CD14-positive monocyte (primary cell): ENCODE results near the gene C9orf152. TPM values are rescaled to one million over a fixed set of nuclear protein-coding genes. Genes with fewer than 3 reads are reported as not detected.

ENCODE experiments used
- DNase-seq, 3 donors: peaks; one replicate each; pipeline ENCODE4 v3.0.0-alpha.2; 2011 to 2022
- H2AFZ ChIP-seq: 2 replicates; pipeline ENCODE4 v1.6.0; 2012; ENCODE audit warnings: mild to moderate bottlenecking, low read depth, low read length, inconsistent platforms; ENCODE audit not compliant: insufficient read depth, poor library complexity, severe bottlenecking
- H3K27ac ChIP-seq, 2 donors: 1 replicate in 1 of 2; 2 replicates in 1 of 2; pipeline ENCODE4 v1.5.1; 2012 to 2013; ENCODE audit warnings: low read length in 2 of 2, control low read depth in 1 of 2, inconsistent platforms in 1 of 2, low read depth in 1 of 2, mild to moderate bottlenecking in 1 of 2
- H3K27me3 ChIP-seq, 2 donors: one replicate each; pipeline versions ENCODE4 v1.6.0 to v1.6.1; 2011 to 2013; ENCODE audit warnings: low read length in 2 of 2; ENCODE audit not compliant: control insufficient read depth in 2 of 2, insufficient read depth in 2 of 2
- H3K36me3 ChIP-seq, 2 donors: replicated peaks in 1 of 2; 1 replicate in 1 of 2; 2 replicates in 1 of 2; pipeline versions ENCODE4 v1.5.1 to v1.6.1; 2012 to 2013; ENCODE audit warnings: low read length in 2 of 2, control low read depth in 1 of 2, inconsistent platforms in 1 of 2, mild to moderate bottlenecking in 1 of 2; ENCODE audit not compliant: insufficient read depth in 2 of 2, control insufficient read depth in 1 of 2
- H3K4me1 ChIP-seq, 2 donors: 1 replicate in 1 of 2; 2 replicates in 1 of 2; pipeline versions ENCODE4 v1.5.1 to v1.6.1; 2012 to 2013; ENCODE audit warnings: low read length in 2 of 2, control low read depth in 1 of 2, inconsistent platforms in 1 of 2, mild to moderate bottlenecking in 1 of 2, moderate library complexity in 1 of 2; ENCODE audit not compliant: insufficient read depth in 2 of 2, control insufficient read depth in 1 of 2
- H3K4me2 ChIP-seq: replicated peaks from 2 replicates; pipeline ENCODE3; 2012; ENCODE audit warnings: low read length, moderate library complexity, mild to moderate bottlenecking; ENCODE audit not compliant: poor library complexity, severe bottlenecking; ENCODE audit errors: extremely low read depth
- H3K4me3 ChIP-seq, 3 experiments: fragments of 200-600 bp in 1 of 3; sonication (generic) in 1 of 3; replicated peaks in 1 of 3; 1 replicate in 2 of 3; 2 replicates in 1 of 3; pipeline ENCODE4 v1.5.1; 2011 to 2013; ENCODE audit warnings: low read length in 3 of 3, mild to moderate bottlenecking in 3 of 3, control low read depth in 2 of 3, low read depth in 2 of 3, inconsistent platforms in 1 of 3, moderate library complexity in 1 of 3
- H3K79me2 ChIP-seq: 2 replicates; pipeline ENCODE4 v1.6.0; 2012; ENCODE audit warnings: mild to moderate bottlenecking, control low read depth, inconsistent platforms, low read length, moderate library complexity; ENCODE audit not compliant: insufficient read depth
- H3K9ac ChIP-seq: 2 replicates; pipeline ENCODE4 v1.6.0; 2017; ENCODE audit warnings: low read length, mild to moderate bottlenecking; ENCODE audit not compliant: insufficient read depth, poor library complexity, severe bottlenecking
- H3K9me3 ChIP-seq, 2 donors: replicated peaks in 1 of 2; 1 replicate in 1 of 2; 2 replicates in 1 of 2; pipeline versions ENCODE4 v1.5.1 to v1.6.1; 2012 to 2013; ENCODE audit warnings: low read length in 2 of 2, control low read depth in 1 of 2; ENCODE audit not compliant: control insufficient read depth in 1 of 2, insufficient read depth in 1 of 2
- H4K20me1 ChIP-seq: 2 replicates; pipeline ENCODE4 v1.6.0; 2012; ENCODE audit warnings: mild to moderate bottlenecking, low read length, control low read depth, moderate library complexity; ENCODE audit not compliant: insufficient read depth
- H3K27ac Mint-ChIP-seq, 7 donors: one replicate each; pipeline ENCODE4 v1.8.0; 2020; ENCODE audit warnings: mild to moderate bottlenecking in 7 of 7, mixed read lengths in 7 of 7, moderate library complexity in 6 of 7, inconsistent platforms in 2 of 7
- H3K27me3 Mint-ChIP-seq, 3 donors: one replicate each; pipeline ENCODE4 v1.8.0; 2021 to 2022; ENCODE audit warnings: low read depth in 3 of 3, mild to moderate bottlenecking in 3 of 3, mixed read lengths in 3 of 3, moderate library complexity in 3 of 3, inconsistent platforms in 1 of 3
- H3K36me3 Mint-ChIP-seq, 2 donors: one replicate each; pipeline ENCODE4 v1.8.0; 2020; ENCODE audit warnings: mixed read lengths in 2 of 2, inconsistent platforms in 1 of 2, mild to moderate bottlenecking in 1 of 2
- H3K4me1 Mint-ChIP-seq: one replicate; pipeline ENCODE4 v1.8.0; 2020; ENCODE audit warnings: mild to moderate bottlenecking, mixed read lengths
- H3K4me3 Mint-ChIP-seq, 2 donors: one replicate each; pipeline ENCODE4 v1.8.0; 2020; ENCODE audit warnings: mild to moderate bottlenecking in 2 of 2, mixed read lengths in 2 of 2, moderate library complexity in 1 of 2
- H3K9me3 Mint-ChIP-seq, 7 donors: one replicate each; pipeline ENCODE4 v1.8.0; 2020 to 2022; ENCODE audit warnings: mixed read lengths in 7 of 7, mild to moderate bottlenecking in 6 of 7, moderate library complexity in 6 of 7, inconsistent platforms in 2 of 7
- CTCF ChIP-seq: fragments of 200-600 bp; IDR thresholded peaks from one replicate; pipeline ENCODE4 v1.8.0; 2022; ENCODE audit warnings: antibody characterized with exemption, mild to moderate bottlenecking
- WGBS: methylation state at CpG from one replicate; pipeline ENCODE4 v1.1.5; 2013; ENCODE audit warnings: missing lambda C conversion rate; ENCODE audit not compliant: insufficient coverage; 5-methylcytosine and 5-hydroxymethylcytosine counted together
- intact Hi-C, 2 donors: fragments of 100-400 bp; cut with micrococcal nuclease; formaldehyde crosslinking; loops; one replicate each; pipeline versions ENCODE4 v1.15.0 to v1.15.1; 2023
- polyA plus RNA-seq, 3 donors: library from polyadenylated mRNA; depleted of rRNA in 1 of 3; unstranded in 2 of 3; stranded (reverse) in 1 of 3; fragments of 300-500 nt in 2 of 3; fragments of >200 nt in 1 of 3; fragmentation: Illumina TruSeq in 2 of 3; gene quantifications; 1 replicate in 2 of 3; 2 replicates in 1 of 3; pipeline ENCODE4 v1.2.3, GENCODE V29; 2012 to 2021

C9orf152 gene
- polyA plus RNA-seq, 3 donors, result not detected

DNA sequence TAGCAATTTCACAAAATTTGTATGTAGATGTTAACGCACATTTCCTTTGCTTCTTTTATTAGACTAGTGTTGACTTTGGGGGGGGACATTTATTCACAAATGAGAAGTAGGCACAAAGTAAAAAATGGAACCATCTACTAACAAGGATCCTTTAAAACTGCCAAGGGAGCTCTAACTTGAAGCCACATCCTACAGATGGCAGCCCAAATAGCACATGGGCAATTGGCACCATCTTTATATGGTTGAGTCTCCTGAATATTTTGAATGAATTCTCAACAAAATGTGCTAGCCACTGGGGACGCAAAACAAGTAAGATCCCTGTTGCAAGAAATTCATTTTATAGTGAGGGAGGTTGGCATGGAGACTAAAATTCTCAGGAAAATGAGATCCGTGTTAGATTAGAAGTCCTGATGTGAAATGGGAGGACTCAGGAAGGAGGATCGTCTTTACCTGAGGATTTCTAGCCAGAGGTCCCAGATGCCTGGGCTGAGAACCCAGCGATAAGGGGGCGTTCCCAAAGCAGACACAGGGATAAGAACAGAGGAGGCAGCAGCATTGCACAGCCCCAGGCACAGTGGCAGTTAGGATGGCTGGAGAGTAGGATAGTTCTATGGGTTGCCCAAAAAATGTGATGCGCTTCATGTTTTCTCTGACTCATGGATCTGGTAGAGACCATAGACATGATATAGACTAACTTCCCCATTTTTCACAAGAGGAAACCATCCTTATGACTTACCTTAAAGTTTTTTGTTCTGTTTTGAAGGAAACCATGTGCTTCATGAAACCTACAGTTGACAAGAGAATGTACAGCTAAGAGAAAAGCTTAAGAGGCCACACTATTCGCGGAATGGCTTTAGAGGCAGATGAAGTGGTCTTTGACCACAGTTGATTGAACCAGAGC, 37.4 kb downstream of the C9orf152 start:
- no peaks in the 10 kb centered on the region for H3K4me1 ChIP-seq
- WGBS, result 98% methylated on average over 5 of the region's 9 CpGs
- H3K4me3 ChIP-seq, result no peak overlapping the region
- H3K4me1 Mint-ChIP-seq, result peaks cover 19% of the 10 kb centered on the region
- H3K27ac Mint-ChIP-seq, result no peak overlapping the region
- H3K27me3 ChIP-seq, result no peaks in the 10 kb centered on the region
- no peaks in the 10 kb centered on the region for H3K36me3 ChIP-seq
- H4K20me1 ChIP-seq, result no peaks in the 10 kb centered on the region
- H3K36me3 Mint-ChIP-seq, result peaks cover 11% of the 10 kb centered on the region in 2 donors
- no peak overlapping the region for H3K4me3 Mint-ChIP-seq
- peaks cover 0 to 7% (median 0%) of the 10 kb centered on the region in 7 donors for H3K9me3 Mint-ChIP-seq
- H3K79me2 ChIP-seq, result no peaks in the 10 kb centered on the region
- intact Hi-C loops, result no loop called here
- H3K9ac ChIP-seq, result no peak overlapping the region
- H3K27ac ChIP-seq, result no peak overlapping the region
- H3K9me3 ChIP-seq, result no peaks in the 10 kb centered on the region
- no peak for TF ChIP-seq CTCF
- no peak overlapping the region for H2AFZ ChIP-seq
- H3K27me3 Mint-ChIP-seq, result no peaks in the 10 kb centered on the region
- no peak overlapping the region for H3K4me2 ChIP-seq
- peak; percentile 23 to 49 (median 40) for DNase-seq

- no peaks in the 10 kb centered on the region for H4K20me1 ChIP-seq
- H3K4me2 ChIP-seq, result no peak overlapping the region
- Mint-ChIP-seq H3K4me3 (no peak overlapping the region), H3K4me1 (peaks cover 17% of the 10 kb centered on the region), H3K36me3 (peaks cover 11 to 12% of the 10 kb centered on the region in 2 donors), H3K9me3 (peaks cover 0 to 4% (median 0%) of the 10 kb centered on the region in 7 donors), H3K27ac (peak overlapping the region in 1 of 7 donors; percentile 73), H3K27me3 (no peaks in the 10 kb centered on the region)
- H3K27me3 ChIP-seq, result no peaks in the 10 kb centered on the region
- H3K27ac ChIP-seq, result no peak overlapping the region
- no peak for TF ChIP-seq CTCF
- DNase-seq, result no peak
- 100% methylated on average over 2 of the region's 5 CpGs for WGBS
- no peaks in the 10 kb centered on the region for H3K79me2 ChIP-seq
- no peak overlapping the region for H3K4me3 ChIP-seq
- no peaks in the 10 kb centered on the region for H3K4me1 ChIP-seq
- no peak overlapping the region for H2AFZ ChIP-seq
- H3K9me3 ChIP-seq, result no peaks in the 10 kb centered on the region
- no peaks in the 10 kb centered on the region for H3K36me3 ChIP-seq
- H3K9ac ChIP-seq, result no peak overlapping the region
- intact Hi-C loops, result no loop called here
These were observed 39.5 kb downstream of the C9orf152 start for GRCh38 chr9:110168486-110168885.
